ENCODE measurements around the gene DPYSL4. TPM values are rescaled to one million over a fixed set of nuclear protein-coding genes. Genes with fewer than 3 reads are reported as not detected.

DPYSL4 gene
- total and polyA plus RNA-seq, 2 experiments from 2014 or later: 2.1 TPM

GRCh38 chr10:132237396-132237795 is 50.6 kb downstream of the DPYSL4 start:
- Histone ChIP-seq H3K9me3 (ENCODE audit: low read depth) (no peaks in the 10 kb centered on the region), H3K27me3 (replicated peaks; ENCODE audit: insufficient read depth) (no peaks in the 10 kb centered on the region), H3F3A (ENCODE audit: insufficient read depth) (no peaks in the 10 kb centered on the region), H3K4me2 (ENCODE audit: unreplicated experiment) (no peak overlapping the region), H3K9me2 (ENCODE audit: insufficient read depth) (no peaks in the 10 kb centered on the region), H3K4me1 (ENCODE audit: insufficient read depth) (no peaks in the 10 kb centered on the region), H4K20me1 (ENCODE audit: insufficient read depth) (no peaks in the 10 kb centered on the region), H3K79me2 (ENCODE audit: insufficient read depth) (no peaks in the 10 kb centered on the region), H3K9ac (no peak overlapping the region), H3K4me3 (no peak overlapping the region), H3K36me3 (ENCODE audit: low read depth) (no peaks in the 10 kb centered on the region), H3K27ac (no peak overlapping the region), H2AFZ (no peak overlapping the region)
- DNase-seq: no peak
- TF ChIP-seq EZH2 (IDR thresholded peaks at IDR 0.05; ENCODE audit: insufficient read depth, poor library complexity, severe bottlenecking): no peak
- no peak for TF ChIP-seq EZH2phosphoT487 (IDR thresholded peaks at IDR 0.05; ENCODE audit: insufficient read depth, low read depth)
- in situ Hi-C loops (cut with MboI): no loop called here
- WGBS, 2 experiments (ENCODE audit: low coverage in 1 of 2, low lambda C conversion rate in 2 of 2, missing lambda C conversion rate in 2 of 2): 80 to 95% methylated on average over 8 to 15 of the region's 15 CpGs

- no peak overlapping the region for H3K4me3 ChIP-seq
- no peaks in the 10 kb centered on the region for H3K36me3 ChIP-seq (ENCODE audit: low read depth)
- no peak overlapping the region for H3K4me2 ChIP-seq (ENCODE audit: unreplicated experiment)
- no peaks in the 10 kb centered on the region for H4K20me1 ChIP-seq (ENCODE audit: insufficient read depth)
- H3K79me2 ChIP-seq (ENCODE audit: insufficient read depth): no peaks in the 10 kb centered on the region
- H3F3A ChIP-seq (ENCODE audit: insufficient read depth): no peaks in the 10 kb centered on the region
- in situ Hi-C loops (cut with MboI): no loop called here
- H3K27me3 ChIP-seq (replicated peaks; ENCODE audit: insufficient read depth): no peaks in the 10 kb centered on the region
- no peaks in the 10 kb centered on the region for H3K9me2 ChIP-seq (ENCODE audit: insufficient read depth)
- no peak for TF ChIP-seq EZH2 (IDR thresholded peaks at IDR 0.05; ENCODE audit: insufficient read depth, poor library complexity, severe bottlenecking)
- TF ChIP-seq EZH2phosphoT487 (IDR thresholded peaks at IDR 0.05; ENCODE audit: insufficient read depth, low read depth): no peak
- no peak for DNase-seq
- no peak overlapping the region for H3K27ac ChIP-seq
- H3K4me1 ChIP-seq (ENCODE audit: insufficient read depth): no peaks in the 10 kb centered on the region
- no peaks in the 10 kb centered on the region for H3K9me3 ChIP-seq (ENCODE audit: low read depth)
- WGBS, 2 experiments (ENCODE audit: low coverage in 1 of 2, low lambda C conversion rate in 2 of 2, missing lambda C conversion rate in 2 of 2): 68% methylated on average over 9 of the region's 9 CpGs
- no peak overlapping the region for H2AFZ ChIP-seq
- no peak overlapping the region for H3K9ac ChIP-seq
These were observed 51.1 kb downstream of the DPYSL4 start for GRCh38 chr10:132237871-132238270.

- H3K36me3 ChIP-seq (ENCODE audit: low read depth): no peaks in the 10 kb centered on the region
- no peaks in the 10 kb centered on the region for H3K4me1 ChIP-seq (ENCODE audit: insufficient read depth)
- H3K4me2 ChIP-seq (ENCODE audit: unreplicated experiment): no peak overlapping the region
- no peaks in the 10 kb centered on the region for H3K9me3 ChIP-seq (ENCODE audit: low read depth)
- no peaks in the 10 kb centered on the region for H3K79me2 ChIP-seq (ENCODE audit: insufficient read depth)
- DNase-seq: no peak
- H3K9me2 ChIP-seq (ENCODE audit: insufficient read depth): no peaks in the 10 kb centered on the region
- H3F3A ChIP-seq (ENCODE audit: insufficient read depth): no peaks in the 10 kb centered on the region
- TF ChIP-seq EZH2 (IDR thresholded peaks at IDR 0.05; ENCODE audit: insufficient read depth, poor library complexity, severe bottlenecking): no peak
- TF ChIP-seq EZH2phosphoT487 (IDR thresholded peaks at IDR 0.05; ENCODE audit: insufficient read depth, low read depth): no peak
- no peak overlapping the region for H3K4me3 ChIP-seq
- no peak overlapping the region for H2AFZ ChIP-seq
- no peaks in the 10 kb centered on the region for H3K27me3 ChIP-seq (replicated peaks; ENCODE audit: insufficient read depth)
- no peak overlapping the region for H3K27ac ChIP-seq
- in situ Hi-C loops (cut with MboI): no loop called here
- WGBS, 2 experiments (ENCODE audit: low coverage in 1 of 2, low lambda C conversion rate in 2 of 2, missing lambda C conversion rate in 2 of 2): 84 to 85% methylated on average over 16 to 17 of the region's 17 CpGs
- H3K9ac ChIP-seq: no peak overlapping the region
- no peaks in the 10 kb centered on the region for H4K20me1 ChIP-seq (ENCODE audit: insufficient read depth)
These were observed 51.8 kb downstream of the DPYSL4 start for GRCh38 chr10:132238371-132239125.

- Histone ChIP-seq H3K9me2 (ENCODE audit: insufficient read depth) (no peaks in the 10 kb centered on the region), H3K9ac (no peak overlapping the region), H3K4me2 (ENCODE audit: unreplicated experiment) (no peak overlapping the region), H4K20me1 (ENCODE audit: insufficient read depth) (no peaks in the 10 kb centered on the region), H3K27ac (no peak overlapping the region), H3K9me3 (ENCODE audit: low read depth) (no peaks in the 10 kb centered on the region), H3K36me3 (ENCODE audit: low read depth) (no peaks in the 10 kb centered on the region), H3K27me3 (replicated peaks; ENCODE audit: insufficient read depth) (no peaks in the 10 kb centered on the region), H3K4me3 (no peak overlapping the region), H3K4me1 (ENCODE audit: insufficient read depth) (no peaks in the 10 kb centered on the region), H2AFZ (no peak overlapping the region), H3K79me2 (ENCODE audit: insufficient read depth) (no peaks in the 10 kb centered on the region), H3F3A (ENCODE audit: insufficient read depth) (no peaks in the 10 kb centered on the region)
- no peak for TF ChIP-seq EZH2phosphoT487 (IDR thresholded peaks at IDR 0.05; ENCODE audit: insufficient read depth, low read depth)
- no peak for TF ChIP-seq EZH2 (IDR thresholded peaks at IDR 0.05; ENCODE audit: insufficient read depth, poor library complexity, severe bottlenecking)
- WGBS, 2 experiments (ENCODE audit: low coverage in 1 of 2, low lambda C conversion rate in 2 of 2, missing lambda C conversion rate in 2 of 2): 80 to 83% methylated on average over 26 to 29 of the region's 29 CpGs
- DNase-seq: no peak
- in situ Hi-C loops (cut with MboI): no loop called here
These were observed 52.6 kb downstream of the DPYSL4 start for GRCh38 chr10:132239126-132240031.

Data from GM23248 (cell line).